GM19397 (cell line): ENCODE data around the gene DUS2.
A peak's percentile ranks its signal among the peaks of the same experiment; 100 is the strongest.
"Not testable (repeated sequence)": the region's sequence is repeated elsewhere in the genome, so short reads cannot be mapped to it uniquely, and the experiment has no call there.

ENCODE experiments used
- ATAC-seq: cut with Tn5 transposase; IDR thresholded peaks from one replicate; pipeline ENCODE4 v1.9.1; 2021; ENCODE audit warnings: mild to moderate bottlenecking, moderate library complexity; ENCODE audit not compliant: unreplicated experiment

DUS2 gene

DNA sequence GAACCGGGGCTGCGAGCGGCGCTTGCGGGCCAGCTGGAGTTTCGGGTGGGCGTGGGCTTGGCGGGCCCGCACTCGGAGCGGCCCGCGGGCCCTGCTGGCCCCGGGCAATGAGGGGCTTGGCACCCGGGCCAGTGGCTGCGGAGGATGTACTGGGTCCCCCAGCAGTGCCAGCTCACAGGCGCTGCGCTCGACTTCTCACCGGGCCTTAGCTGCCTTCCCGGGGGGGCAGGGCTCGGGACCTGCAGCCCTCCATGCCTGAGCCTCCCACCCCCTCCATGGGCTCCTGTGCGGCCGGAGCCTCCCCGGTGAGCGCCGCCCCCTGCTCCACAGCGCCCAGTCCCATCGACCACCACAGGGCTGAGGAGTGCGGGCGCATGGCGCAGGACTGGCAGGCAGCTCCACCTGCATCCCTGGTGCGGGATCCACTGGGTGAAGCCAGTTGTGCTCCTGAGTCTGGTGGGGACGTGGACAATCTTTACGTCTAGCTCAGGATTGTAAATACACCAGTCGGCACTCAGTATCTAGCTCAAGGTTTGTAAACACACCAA is 24.8 kb upstream of the DUS2 start:
- ATAC-seq = not testable (repeated sequence)

DNA sequence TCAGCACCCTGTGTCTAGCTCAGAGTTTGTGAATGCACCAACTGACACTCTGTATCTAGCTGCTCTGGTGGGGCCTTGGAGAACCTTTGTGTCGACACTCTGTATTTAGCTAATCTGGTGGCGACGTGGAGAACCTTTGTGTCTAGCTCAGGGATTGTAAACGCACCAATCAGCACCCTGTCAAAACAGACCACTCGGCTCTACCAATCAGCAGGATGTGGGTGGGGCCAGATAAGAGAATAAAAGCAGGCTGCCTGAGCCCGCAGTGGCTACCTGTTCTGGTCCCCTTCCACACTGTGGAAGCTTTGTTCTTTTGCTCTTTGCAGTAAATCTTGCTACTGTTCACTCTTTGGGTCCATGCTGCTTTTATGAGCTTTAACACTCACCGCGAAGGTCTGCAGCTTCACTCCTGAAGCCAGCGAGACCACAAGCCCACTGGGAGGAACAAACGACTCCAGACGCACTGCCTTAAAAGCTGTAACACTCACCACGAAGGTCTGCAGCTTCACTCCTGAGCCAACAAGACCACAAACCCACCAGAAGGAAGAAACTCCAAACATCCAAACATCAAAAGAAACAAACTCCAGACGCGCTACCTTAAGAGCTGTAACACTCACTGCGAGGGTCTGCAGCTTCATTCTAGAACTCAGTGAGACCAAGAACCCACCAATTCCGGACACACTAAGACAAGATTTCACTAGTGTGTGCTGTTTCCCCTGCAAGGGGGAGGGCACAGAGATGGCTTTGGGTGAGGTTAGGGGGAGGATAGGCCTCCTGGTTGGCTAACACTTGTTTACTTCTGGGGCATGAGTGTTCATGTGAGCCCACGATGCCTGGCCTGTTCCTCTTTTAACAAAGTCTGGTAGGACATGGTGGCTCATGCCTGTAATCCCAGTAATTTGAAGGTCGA is 24.1 kb upstream of the DUS2 start, which contains the start of gene DPEP2:
DPEP2 (minus strand) TSS at position 706 of the 910 bp plus-strand sequence. CDS start 6,272 bp downstream, outside the sequence.
- ATAC-seq = not testable (repeated sequence)

DNA sequence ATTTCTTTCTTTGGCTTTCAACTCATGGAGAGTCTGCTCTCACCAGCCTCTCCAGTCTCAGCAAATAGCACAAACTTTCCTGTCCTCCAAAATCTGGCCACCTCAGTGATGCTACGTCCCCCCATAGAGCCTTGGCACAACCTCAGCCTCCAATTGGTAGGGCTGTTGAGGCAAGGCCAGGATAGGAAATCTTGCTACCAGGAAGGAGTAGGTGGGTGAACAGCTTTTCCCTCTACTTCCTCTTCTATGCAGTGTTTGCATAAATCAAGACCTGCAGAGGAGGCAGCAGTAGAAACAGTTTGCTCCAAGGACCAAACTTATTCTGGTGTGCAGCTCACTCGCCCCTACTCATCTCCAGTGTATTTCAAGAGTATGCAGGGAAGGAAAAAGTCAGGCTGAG is 23.1 kb upstream of the DUS2 start:
- ATAC-seq = no peak

DNA sequence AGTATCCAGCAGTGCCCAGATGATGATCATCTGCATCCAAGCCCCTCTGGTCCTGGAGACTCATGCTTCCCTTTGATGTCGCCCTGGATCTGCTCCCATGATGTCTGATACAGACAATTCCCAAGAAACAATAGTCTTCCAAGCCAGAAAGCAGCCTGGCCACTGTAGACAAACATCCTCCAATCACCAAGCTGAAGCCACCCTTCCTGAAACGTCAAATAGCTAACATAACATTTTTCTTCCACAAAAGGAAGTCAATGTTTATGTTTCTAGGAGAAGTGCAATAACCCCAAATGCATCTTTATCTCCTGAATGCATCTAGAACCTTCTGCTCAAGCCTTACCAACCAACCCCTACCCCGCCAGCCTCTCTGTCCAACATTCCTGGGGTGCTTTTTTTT is 22.6 kb upstream of the DUS2 start:
- no peak for ATAC-seq

DNA sequence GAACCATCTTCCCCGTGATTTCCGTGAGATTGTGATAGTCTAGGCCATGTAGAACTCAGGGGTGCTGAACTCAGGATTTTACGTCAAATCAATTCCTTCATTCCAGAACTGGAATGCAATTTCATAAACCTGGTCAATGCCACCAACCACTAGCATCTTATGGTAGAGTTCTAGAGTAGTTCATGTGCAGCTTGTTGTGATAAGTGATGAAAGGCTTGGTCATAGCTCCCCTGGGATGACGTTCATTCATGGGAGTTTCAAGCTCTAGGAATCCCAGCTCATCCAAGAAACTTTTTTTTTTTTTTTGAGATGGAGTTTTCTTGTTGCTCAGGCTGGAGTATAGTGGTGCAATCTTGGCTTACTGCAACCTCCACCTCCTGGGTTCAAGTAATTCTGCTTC is 20.1 kb upstream of the DUS2 start:
- ATAC-seq = no peak

DNA sequence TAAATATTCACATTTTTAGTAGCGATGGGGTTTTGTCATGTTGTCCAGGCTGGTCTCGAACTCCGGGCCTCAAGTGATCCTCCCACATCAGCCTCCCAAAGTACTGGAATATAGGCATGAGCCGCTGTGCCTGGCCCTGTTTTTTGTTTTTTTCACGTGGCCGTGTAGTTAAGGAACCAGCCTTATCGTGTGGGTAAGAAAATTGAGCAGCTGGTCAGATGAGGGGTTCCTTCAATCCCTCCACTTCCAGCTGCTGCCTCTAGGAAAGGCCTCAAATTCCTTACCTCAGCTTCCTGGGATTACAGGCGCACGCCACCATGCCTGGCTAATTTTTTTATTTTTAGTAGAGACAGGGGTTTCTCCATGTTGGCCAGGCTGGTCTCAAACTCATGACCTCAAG is 17.9 kb upstream of the DUS2 start:
- no peak for ATAC-seq

DNA sequence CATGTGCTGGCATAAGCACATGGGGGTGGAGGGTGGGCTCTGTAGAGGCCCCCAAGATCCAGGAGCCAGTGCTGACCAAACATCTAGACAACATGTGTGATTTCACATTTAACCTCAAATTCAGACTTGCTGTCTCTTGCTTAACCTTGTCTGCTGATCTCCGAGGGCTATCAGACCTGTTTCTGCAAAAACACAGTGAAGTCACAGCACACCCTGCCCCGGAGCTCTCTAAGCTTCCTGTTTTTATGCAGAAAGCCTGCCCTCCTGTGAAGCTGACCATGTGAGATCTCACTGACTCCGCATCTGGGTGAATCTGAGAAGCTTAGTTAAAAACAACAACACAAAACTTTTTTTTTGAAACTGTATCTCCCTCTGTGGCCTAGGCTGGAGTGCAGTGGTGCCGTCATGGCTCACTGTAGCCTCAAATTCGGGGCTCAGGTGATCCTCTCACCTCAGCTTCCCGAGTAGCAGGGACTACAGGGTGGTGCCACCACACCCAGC is 17.2 kb upstream of the DUS2 start:
- no peak for ATAC-seq

DNA sequence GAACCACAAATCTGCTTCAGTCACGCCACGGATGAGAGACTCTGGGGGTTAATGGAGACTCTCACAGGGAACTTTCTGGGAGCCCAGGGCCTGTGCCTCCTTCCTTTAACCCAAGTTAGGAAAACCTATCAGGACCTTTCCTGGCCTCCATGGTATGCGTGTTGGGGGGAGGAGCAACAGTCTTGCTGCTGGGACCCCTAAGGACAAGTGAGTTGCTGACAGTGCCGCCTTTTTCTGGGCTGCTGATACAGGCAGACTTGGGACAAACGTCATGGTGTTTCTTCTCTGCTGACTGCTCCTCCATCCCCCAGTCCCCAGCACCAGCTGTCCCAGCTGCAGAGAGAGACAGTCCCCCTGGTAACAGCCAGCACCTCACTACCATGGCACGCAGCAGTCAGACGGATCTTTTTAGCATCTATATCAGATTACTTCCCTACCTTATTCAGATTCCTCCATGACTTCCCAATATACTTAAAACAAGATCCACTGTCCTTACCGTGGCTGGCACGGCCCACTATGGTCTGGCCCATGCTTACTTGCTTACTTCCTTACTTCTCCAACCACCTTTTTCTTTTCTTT is 13.8 kb upstream of the DUS2 start:
- no peak for ATAC-seq

DNA sequence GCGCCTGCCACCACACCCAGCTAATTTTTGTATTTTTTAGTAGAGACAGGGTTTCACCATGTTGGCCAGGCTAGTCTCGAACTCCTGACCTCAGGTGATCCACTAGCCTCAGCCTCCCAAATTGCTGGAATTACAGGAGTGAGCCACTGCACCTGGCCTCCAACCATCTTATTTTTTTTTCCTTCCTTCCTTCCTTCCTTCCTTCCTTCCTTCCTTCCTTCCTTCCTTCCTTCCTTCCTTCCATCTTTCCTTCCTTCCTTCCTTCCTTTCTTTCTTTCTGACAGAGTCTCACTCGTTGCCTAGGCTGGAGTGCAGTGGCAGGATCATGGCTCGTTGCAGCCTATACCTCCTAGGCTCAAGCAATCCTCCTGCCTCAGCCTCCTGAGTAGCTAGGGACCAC is 13.2 kb upstream of the DUS2 start:
- not testable (repeated sequence) for ATAC-seq

DNA sequence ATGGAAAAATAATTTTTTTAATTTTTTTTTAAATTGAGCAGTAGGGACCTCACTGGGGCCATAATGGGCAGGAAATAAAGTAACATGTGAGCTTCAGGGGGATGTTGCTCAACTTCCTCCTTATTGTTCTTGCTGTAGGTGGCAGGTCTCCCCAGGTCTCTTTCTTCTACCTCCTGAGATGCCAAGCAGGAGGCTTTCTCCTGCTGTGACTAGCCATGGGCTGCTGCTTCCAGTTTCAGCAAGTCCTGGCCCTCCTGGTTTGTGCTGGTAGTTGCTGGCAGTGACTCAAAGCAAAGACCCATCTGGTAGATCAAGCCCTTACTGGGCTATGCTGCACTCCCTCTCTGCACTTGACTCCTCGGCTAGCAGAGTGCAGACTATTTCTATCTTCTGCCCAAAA is 9.6 kb upstream of the DUS2 start:
- ATAC-seq = no peak

DNA sequence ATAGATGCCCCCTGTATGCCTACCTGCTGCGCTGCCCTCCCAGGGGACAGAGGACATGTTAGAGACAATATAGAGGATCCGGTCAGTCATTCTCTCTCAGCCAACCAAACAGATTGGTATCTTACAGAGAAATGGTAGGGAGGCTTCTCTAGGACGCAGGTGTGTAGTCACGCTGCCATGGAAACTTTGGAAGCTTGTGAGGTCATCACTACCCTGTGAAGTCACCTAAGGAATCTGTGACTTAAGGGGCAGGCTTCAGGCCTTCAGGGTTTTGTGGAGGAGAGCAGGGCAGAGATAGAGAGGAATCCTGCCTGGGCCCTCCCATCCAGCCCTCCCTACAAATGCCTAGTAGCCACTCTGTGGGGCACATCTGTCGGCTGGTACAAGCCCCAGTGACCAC is 7.4 kb upstream of the DUS2 start, which contains the start of gene DPEP2NB:
DPEP2NB (minus strand) TSS at position 231 of the 400 bp plus-strand sequence; CDS start at position 90, 141 bp downstream.
- no peak for ATAC-seq

DNA sequence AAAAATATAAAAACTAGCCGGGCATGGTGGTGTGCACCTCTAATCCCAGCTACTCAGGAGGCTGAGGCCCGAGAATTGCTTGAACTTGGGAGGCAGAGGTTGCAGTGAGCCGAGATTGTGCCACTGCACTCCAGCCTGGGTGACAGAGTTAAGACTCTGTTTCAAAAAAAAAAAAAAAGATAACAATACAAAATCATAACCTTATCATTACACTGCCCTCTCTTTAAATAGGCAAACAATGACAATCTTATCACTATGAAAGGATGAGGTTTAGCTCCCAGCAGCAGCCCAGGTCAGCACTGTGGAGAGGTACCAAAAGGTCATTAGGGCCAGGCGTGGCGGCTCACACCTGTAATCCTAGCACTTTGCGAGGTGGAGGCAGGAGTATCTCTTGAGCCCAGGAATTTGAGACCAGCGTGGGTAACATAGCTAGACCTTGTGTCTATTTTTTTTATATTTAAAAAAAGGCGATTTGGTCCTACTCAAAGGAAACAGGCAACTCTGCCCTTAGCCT is 3.9 kb upstream of the DUS2 start:
- no peak for ATAC-seq

DNA sequence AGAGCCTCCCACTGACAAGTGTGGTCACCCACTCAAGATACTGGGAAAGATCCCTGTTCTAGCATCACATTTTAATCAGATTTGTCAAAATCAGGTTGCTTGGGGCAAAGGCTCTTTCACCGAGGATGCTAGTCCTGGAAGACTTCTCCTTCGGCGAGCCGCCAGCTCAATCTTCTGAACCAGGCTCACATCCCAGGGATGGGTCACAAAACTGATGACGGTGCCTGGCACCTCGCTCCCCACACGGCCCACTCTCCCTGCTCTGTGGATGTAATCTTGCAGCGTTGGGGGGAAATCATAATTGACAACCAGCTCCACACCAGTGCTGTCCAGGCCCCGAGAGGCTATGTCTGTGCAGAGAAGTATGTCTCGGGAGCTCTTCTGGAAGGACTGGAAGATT is 1.6 kb upstream of the DUS2 start:
- no peak for ATAC-seq

DNA sequence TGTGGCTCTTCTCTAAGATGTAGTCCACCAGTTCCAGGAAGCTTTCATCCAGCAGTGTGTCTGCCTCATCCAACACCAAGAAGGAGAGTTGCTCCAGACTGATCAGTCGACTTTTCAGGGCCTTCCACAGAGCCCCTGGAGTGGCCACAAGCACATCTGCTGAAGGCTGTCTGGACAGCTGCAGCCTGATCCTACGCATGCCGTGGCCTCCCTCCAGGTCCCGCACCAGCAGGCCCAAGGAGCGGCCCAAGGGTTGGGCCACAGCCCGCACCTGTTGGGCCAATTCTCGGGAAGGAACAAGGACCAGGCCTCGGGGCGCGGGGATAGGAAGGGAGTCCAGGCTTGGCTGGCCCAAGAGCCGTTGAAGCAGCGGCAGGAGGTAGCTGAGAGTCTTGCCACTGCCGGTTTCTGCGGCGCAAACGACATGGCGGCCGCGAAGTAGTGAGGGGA is 781 bp upstream of the DUS2 start:
- peak; percentile 6 for ATAC-seq

DNA sequence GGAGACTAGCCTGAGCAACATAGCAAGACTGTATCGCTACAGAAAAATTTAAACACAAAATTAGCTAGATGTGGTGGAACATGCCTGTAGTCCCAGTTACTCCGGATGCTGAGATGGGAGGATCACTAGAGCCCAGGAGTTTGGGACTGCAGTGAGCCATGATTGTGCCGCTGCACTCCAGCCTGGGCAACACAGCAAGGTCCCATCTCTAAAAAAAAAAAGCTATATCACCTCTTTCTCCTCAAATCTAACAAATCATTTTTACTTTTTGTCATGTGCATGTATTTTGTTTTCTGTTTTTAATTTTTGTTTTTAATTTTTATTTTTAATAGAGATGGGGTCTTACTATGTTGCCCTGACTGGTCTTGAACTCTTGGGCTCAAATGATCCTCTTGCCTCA is 5.9 kb downstream of the DUS2 start:
- ATAC-seq = no peak

DNA sequence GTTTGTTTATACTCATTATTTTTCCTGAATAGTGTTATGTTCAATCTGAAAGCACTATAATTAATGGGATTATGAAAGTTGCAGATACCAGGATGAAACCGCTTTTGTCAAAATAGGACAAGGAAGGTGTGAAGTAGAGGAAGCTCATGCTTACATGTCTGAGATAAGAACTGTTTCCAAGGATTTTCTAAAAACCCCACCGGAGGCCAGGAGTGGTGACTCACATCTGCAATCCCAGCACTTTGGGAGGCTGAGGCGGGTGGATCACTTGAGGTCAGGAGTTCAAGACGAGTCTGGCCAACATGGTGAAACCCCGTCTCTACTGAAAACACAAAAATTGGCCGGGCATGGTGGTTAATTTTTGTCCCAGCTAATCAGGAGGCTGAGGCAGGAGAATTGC is 7.0 kb downstream of the DUS2 start:
- not testable (repeated sequence) for ATAC-seq

DNA sequence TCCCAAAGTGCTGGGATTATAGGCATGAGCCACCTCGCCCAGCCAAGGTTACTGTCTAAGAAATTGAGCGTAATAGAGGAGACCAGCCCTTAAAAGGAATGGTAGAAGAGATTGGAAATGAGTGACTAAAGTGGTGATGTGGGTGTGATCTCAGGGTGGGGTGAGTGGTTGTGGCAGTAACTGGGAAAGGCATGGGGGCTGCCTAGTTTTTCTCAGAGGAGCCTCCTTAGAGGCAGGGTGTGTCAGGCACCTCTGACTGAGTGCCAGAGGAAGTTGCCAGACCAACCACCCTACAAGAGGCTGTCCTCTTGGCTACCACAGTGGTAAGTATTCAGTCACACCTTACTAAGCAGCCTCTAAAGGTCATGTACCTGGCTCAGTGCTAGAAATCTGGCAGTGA is 8.9 kb downstream of the DUS2 start:
- ATAC-seq = no peak

DNA sequence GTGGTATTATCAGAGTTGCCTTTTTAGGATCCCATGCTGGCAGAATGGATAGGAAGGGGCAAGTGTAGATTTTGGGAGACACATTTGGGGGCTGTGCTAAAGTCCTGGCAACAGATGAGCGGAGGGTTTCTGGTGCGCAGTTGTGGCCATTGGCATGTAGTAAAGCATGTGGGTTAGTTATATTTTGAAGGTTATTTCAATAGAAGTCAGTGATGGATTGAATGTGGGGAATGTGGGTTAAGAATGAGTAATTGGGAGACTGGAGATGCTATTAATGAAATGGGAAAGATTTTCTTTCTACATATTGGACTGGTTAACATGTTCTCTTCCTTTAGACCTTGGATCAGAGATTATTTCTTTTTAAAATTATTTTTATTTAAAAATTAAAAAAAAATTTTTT is 10.0 kb downstream of the DUS2 start:
- no peak for ATAC-seq

DNA sequence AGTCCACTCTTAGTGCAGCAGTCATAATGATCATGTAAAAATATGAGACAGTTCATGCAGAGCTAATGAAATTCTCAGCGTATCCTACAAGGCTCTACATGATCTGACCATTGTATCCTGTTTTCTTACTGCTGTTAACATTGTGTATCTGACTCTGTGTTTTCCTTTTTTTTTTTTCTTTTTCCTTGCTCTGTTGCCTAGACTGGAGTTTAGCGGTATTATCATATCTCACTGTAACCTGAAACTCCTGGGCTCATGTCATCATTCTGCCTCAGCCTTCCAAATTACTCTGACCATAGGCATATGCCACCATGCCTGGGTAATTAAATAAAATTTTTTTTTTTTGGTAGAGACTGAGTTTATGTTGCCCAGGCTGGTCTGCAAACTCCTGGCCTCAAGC is 12.1 kb downstream of the DUS2 start:
- no peak for ATAC-seq

DNA sequence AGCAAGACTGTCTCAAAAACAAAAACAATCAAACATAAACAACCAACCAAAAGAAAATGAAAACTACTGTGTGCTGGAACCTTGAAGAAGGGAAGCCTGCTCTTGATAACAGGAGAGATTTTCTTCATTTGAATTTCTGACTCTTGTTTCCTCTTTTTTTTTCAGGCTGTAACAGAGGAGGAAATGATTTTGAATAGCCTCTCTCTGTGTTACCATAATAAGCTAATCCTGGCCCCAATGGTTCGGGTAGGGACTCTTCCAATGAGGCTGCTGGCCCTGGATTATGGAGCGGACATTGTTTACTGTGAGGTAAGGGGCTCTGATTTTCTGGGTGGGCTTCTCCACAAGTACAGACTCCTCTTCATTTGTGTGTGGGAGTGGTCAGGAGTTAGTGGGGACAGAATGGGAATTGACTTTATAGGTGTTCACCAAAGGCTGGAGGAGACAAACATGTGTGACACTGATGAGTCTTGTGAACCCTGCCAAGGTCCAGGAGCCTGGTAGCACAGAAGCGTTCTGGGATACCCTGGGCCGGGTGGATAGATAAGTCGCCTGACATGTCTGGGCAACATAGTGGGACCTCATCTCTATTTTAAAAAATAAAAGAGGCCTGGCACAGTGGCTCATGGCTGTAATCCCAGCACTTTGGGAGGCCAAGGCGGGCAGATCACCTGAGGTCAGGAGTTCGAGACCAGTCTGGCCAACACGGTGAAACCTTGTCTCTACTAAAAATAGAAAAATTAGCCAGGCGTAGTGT is 14.9 kb downstream of the DUS2 start:
- ATAC-seq = no peak
